Measurements from ENCODE around the gene CASZ1. TPM values are rescaled to one million over a fixed set of nuclear protein-coding genes. Genes with fewer than 3 reads are reported as not detected.
A peak's percentile ranks its signal among the peaks of the same experiment; 100 is the strongest.

Gene CASZ1
- total RNA-seq, 8 experiments from 2014 or later: 0.46 to 15.1 (median 6.4) TPM

DNA sequence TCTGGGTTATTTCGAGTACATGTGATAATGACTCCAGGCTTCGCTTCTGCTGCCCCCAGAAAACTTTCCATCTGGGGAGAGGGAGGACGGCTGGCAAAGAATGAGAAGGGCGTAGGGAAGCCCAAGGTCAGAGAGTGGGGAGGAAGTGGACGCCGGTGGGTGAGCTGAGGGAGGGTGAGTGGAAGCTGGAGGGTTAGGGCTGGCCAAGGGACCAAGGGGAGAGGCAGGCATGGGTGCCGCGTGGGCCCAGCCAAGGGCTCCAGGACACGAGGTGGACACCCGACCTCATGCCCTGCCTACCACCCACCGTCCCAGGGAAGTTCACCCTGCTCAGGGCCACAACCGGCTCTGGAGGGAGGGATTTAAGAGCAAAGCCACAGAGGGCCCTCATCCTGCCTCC, 75.8 kb downstream of the CASZ1 start:
- H3K4me1 ChIP-seq (replicated peaks in 1 of 2): peaks cover 4 to 29% of the 10 kb centered on the region in 2 donors
- WGBS, 10 experiments: 57 to 92% (median 75%) methylated on average over 1 to 5 of the region's 12 CpGs; no CpG with 5 or more reads in 4 of the 10 experiments
- no peak overlapping the region for H3K27ac ChIP-seq
- ATAC-seq (replicated peaks in 6 of 8): no peak
- H3K4me3 ChIP-seq: no peak overlapping the region
- in situ Hi-C loops (cut with MboI; ENCODE audit: low pct_unique_long_range_greater_than_20kb in 2 of 9, low sequenced_read_pairs in 9 of 9, unreplicated experiment in 9 of 9): no loop called here

- 20 to 81% (median 67%) methylated on average over 3 to 9 of the region's 9 CpGs; no CpG with 5 or more reads in 5 of the 10 experiments for WGBS, 10 experiments
- Histone ChIP-seq H3K27ac (no peak overlapping the region), H3K4me1 (replicated peaks in 1 of 2) (peaks cover 0 to 16% of the 10 kb centered on the region in 2 donors), H3K4me3 (no peak overlapping the region)
- no peak for ATAC-seq (replicated peaks in 6 of 8)
- in situ Hi-C loops (cut with MboI; ENCODE audit: low pct_unique_long_range_greater_than_20kb in 2 of 9, low sequenced_read_pairs in 9 of 9, unreplicated experiment in 9 of 9): no loop called here
These were observed 78.4 kb downstream of the CASZ1 start for GRCh38 chr1:10718083-10718415.

- Histone ChIP-seq H3K4me3 (no peak overlapping the region), H3K27ac (no peak overlapping the region), H3K4me1 (replicated peaks in 1 of 2) (peaks cover 0 to 22% of the 10 kb centered on the region in 2 donors)
- WGBS, 10 experiments: 33 to 89% (median 54%) methylated on average over 1 to 18 of the region's 22 CpGs; no CpG with 5 or more reads in 4 of the 10 experiments
- no peak for ATAC-seq (replicated peaks in 6 of 8)
- in situ Hi-C loops (cut with MboI; ENCODE audit: low pct_unique_long_range_greater_than_20kb in 2 of 9, low sequenced_read_pairs in 9 of 9, unreplicated experiment in 9 of 9): no loop called here
These were observed 79.0 kb downstream of the CASZ1 start for GRCh38 chr1:10717296-10718082.

DNA sequence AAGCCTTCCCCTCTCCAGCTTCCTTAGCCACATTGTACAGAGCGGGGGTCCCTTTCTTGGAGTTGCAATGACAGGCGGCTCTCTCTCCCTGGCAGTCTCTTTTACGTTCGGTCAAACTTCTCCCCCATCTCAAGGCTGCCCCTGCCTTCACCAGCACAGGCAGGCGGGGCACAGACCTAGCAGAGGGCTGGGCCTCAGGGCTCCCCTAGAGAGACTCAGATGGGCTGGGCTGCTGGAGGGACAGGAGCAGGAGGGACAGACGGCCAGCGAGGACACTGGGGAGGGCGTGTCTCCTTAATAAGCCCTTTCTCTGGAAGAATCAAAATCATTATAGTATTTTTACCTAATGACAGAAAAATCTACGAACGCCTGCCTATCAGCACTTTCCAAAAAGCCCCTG, 79.6 kb downstream of the CASZ1 start:
- no peak overlapping the region for H3K27ac ChIP-seq
- ATAC-seq (replicated peaks in 6 of 8): peak in 6 of 8 experiments; percentile 33 to 55 (median 42)
- in situ Hi-C loops (cut with MboI; ENCODE audit: low pct_unique_long_range_greater_than_20kb in 2 of 9, low sequenced_read_pairs in 9 of 9, unreplicated experiment in 9 of 9): no loop called here
- H3K4me3 ChIP-seq: no peak overlapping the region
- H3K4me1 ChIP-seq (replicated peaks in 1 of 2): peaks cover 0 to 24% of the 10 kb centered on the region in 2 donors
- WGBS, 10 experiments: 0 to 50% (median 44%) methylated on average over 1 to 8 of the region's 10 CpGs; no CpG with 5 or more reads in 5 of the 10 experiments

- in situ Hi-C loops (cut with MboI; ENCODE audit: low pct_unique_long_range_greater_than_20kb in 2 of 9, low sequenced_read_pairs in 9 of 9, unreplicated experiment in 9 of 9): no loop called here
- Histone ChIP-seq H3K4me1 (replicated peaks in 1 of 2) (peaks cover 5 to 32% of the 10 kb centered on the region in 2 donors), H3K27ac (no peak overlapping the region), H3K4me3 (no peak overlapping the region)
- ATAC-seq (replicated peaks in 6 of 8): no peak
- WGBS, 10 experiments: 29 to 90% (median 62%) methylated on average over 1 to 15 of the region's 22 CpGs; no CpG with 5 or more reads in 1 of the 10 experiments
These were observed 81.9 kb downstream of the CASZ1 start for GRCh38 chr1:10714337-10715114.

DNA sequence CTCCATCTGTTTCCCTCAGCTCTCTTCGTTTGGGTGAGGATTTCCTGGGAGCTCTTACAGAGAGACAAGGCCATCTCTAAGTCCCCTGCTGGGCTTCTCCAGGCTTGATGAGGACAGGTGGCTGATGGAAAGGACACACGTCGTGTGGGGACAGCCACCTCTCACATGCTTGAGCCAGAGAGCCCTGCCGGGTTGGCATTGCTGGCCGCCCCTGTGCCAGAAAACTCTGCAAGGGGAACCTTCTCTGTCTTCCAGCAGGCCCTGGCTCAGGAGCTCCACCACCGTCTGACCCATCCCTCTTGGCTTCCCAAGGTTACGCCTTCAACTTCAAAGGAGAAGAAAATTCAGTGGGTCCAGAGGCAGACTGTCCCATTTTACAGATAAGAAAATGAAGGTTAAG, 82.8 kb downstream of the CASZ1 start:
- H3K4me1 ChIP-seq (replicated peaks in 1 of 2): peaks cover 12 to 40% of the 10 kb centered on the region in 2 donors
- H3K4me3 ChIP-seq: no peak overlapping the region
- WGBS, 10 experiments: 83 to 100% (median 90%) methylated on average over 1 to 6 of the region's 7 CpGs; no CpG with 5 or more reads in 4 of the 10 experiments
- in situ Hi-C loops (cut with MboI; ENCODE audit: low pct_unique_long_range_greater_than_20kb in 2 of 9, low sequenced_read_pairs in 9 of 9, unreplicated experiment in 9 of 9): no loop called here
- no peak overlapping the region for H3K27ac ChIP-seq
- no peak for ATAC-seq (replicated peaks in 6 of 8)

DNA sequence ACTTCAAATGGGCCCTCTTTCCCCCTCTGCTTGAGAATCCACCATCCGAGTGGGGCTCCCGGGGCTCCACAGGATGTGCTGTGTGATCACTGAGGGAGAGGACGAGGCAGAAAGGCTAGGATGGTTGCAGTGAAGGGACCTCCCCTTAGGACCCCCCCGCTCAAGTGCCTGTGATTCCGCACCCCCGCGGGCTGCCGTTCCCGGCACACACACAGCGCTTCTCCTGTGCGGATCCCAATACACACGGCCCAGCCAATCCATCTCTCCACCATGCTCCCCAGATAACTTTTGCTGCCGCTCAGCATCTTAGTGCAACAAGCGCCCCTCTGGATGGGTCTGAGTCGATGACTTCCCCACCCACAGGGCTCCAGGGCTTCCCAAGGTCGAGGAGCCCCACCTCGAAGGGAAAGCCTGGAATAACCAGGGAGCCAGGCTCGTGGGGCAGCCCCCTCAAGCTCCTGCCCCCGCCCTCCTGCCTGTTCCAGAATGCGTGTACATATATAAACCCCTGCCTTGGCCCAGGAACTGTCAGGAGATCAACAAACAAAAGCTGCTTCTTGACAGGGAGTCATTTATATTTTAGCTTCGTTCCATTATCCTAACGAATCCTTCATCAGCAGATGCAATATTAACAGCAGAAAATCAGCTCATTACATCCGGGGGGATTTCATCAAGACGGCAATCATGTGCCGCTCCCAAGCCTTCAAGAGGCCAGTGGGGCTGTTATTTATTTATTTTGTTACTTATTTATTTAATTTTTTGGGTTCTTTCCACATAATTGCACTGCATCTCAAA, 83.7 kb downstream of the CASZ1 start:
- Histone ChIP-seq H3K4me1 (replicated peaks in 1 of 2) (peaks cover 12 to 44% of the 10 kb centered on the region in 2 donors), H3K4me3 (no peak overlapping the region), H3K27ac (no peak overlapping the region)
- ATAC-seq (replicated peaks in 6 of 8): peak in 1 of 8 experiments; percentile 6
- in situ Hi-C loops (cut with MboI; ENCODE audit: low pct_unique_long_range_greater_than_20kb in 2 of 9, low sequenced_read_pairs in 9 of 9, unreplicated experiment in 9 of 9): no loop called here
- 24 to 82% (median 55%) methylated on average over 1 to 25 of the region's 25 CpGs; no CpG with 5 or more reads in 1 of the 10 experiments for WGBS, 10 experiments

- in situ Hi-C loops (cut with MboI; ENCODE audit: low pct_unique_long_range_greater_than_20kb in 2 of 9, low sequenced_read_pairs in 9 of 9, unreplicated experiment in 9 of 9): no loop called here
- ATAC-seq (replicated peaks in 6 of 8): no peak
- Histone ChIP-seq H3K27ac (no peak overlapping the region), H3K4me1 (replicated peaks in 1 of 2) (peaks cover 18 to 51% of the 10 kb centered on the region in 2 donors), H3K4me3 (no peak overlapping the region)
- 89 to 100% (median 100%) methylated on average over 1 to 7 of the region's 7 CpGs; no CpG with 5 or more reads in 1 of the 10 experiments for WGBS, 10 experiments
These were observed 86.0 kb downstream of the CASZ1 start for GRCh38 chr1:10710489-10710888.

DNA sequence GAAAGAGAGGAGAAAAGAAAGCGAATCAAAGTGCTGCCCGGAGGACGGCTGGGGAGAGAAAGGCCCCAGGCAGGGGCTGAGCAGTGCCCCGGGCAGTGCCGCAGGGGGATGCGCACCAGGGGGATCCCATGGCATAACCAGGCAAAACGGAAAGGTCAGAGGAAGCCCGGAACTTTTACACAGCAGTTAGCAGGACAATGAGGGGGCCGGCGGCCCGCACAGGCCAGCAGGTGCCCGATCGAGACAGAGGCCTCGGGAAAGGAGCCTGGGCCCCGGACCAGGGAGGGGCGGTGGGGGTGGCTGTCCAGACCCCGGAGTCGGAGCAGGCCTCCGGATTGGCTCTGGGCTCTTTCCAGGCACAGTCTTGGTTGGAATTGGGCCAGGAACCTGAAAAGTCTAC, 86.8 kb downstream of the CASZ1 start:
- 0 to 100% (median 20%) methylated on average over 2 to 17 of the region's 19 CpGs; no CpG with 5 or more reads in 1 of the 10 experiments for WGBS, 10 experiments
- in situ Hi-C loops (cut with MboI; ENCODE audit: low pct_unique_long_range_greater_than_20kb in 2 of 9, low sequenced_read_pairs in 9 of 9, unreplicated experiment in 9 of 9): no loop called here
- peak in 2 of 8 experiments; percentile 5 to 15 for ATAC-seq (replicated peaks in 6 of 8)
- H3K27ac ChIP-seq: no peak overlapping the region
- no peak overlapping the region for H3K4me3 ChIP-seq
- peaks cover 26 to 58% of the 10 kb centered on the region in 2 donors for H3K4me1 ChIP-seq (replicated peaks in 1 of 2)

- Histone ChIP-seq H3K4me1 (replicated peaks in 1 of 2) (peaks cover 31 to 58% of the 10 kb centered on the region in 2 donors), H3K4me3 (no peak overlapping the region), H3K27ac (no peak overlapping the region)
- ATAC-seq (replicated peaks in 6 of 8): peak in 5 of 8 experiments; percentile 16 to 62 (median 28)
- 0 to 100% (median 6%) methylated on average over 1 to 7 of the region's 16 CpGs; no CpG with 5 or more reads in 4 of the 10 experiments for WGBS, 10 experiments
- in situ Hi-C loops (cut with MboI; ENCODE audit: low pct_unique_long_range_greater_than_20kb in 2 of 9, low sequenced_read_pairs in 9 of 9, unreplicated experiment in 9 of 9): no loop called here
These were observed 87.3 kb downstream of the CASZ1 start for GRCh38 chr1:10709165-10709564.

DNA sequence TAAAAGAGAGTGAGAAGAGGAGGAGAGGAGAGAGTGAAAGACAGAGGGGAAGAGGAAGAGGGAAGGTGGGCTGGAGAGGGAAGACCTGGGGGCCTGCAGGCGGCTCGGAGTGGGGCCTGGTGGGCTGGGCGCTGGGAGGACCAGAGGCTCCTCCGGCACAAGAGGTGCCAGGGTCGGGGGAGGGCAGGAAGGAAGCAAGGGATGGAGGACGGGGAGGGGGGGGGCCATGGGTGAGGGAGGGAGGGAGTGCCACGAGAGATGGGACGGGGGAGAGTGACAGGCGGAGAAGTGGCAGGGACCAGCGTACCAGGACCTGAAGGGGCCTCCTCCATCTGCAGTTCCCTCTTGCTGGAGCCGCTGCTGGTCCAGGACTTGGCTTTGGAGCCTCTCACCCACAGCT, 87.7 kb downstream of the CASZ1 start:
- WGBS, 10 experiments: no CpG with 5 or more reads among the region's 11 CpGs
- peak in 4 of 8 experiments; percentile 0 to 25 (median 4) for ATAC-seq (replicated peaks in 6 of 8)
- Histone ChIP-seq H3K4me3 (no peak overlapping the region), H3K4me1 (replicated peaks in 1 of 2) (peaks cover 35 to 62% of the 10 kb centered on the region in 2 donors), H3K27ac (no peak overlapping the region)
- in situ Hi-C loops (cut with MboI; ENCODE audit: low pct_unique_long_range_greater_than_20kb in 2 of 9, low sequenced_read_pairs in 9 of 9, unreplicated experiment in 9 of 9): no loop called here

GRCh38 chr1:10707208-10707607, 89.2 kb downstream of the CASZ1 start:
- in situ Hi-C loops (cut with MboI; ENCODE audit: low pct_unique_long_range_greater_than_20kb in 2 of 9, low sequenced_read_pairs in 9 of 9, unreplicated experiment in 9 of 9): no loop called here
- no peak for ATAC-seq (replicated peaks in 6 of 8)
- Histone ChIP-seq H3K4me3 (no peak overlapping the region), H3K4me1 (replicated peaks in 1 of 2) (peaks cover 45 to 70% of the 10 kb centered on the region in 2 donors), H3K27ac (no peak overlapping the region)
- 0 to 89% (median 70%) methylated on average over 1 to 11 of the region's 12 CpGs; no CpG with 5 or more reads in 4 of the 10 experiments for WGBS, 10 experiments

Measured in motor neuron (in vitro differentiated cells).